ENCODE results near the gene RAB22A. TPM values are rescaled to one million over a fixed set of nuclear protein-coding genes. Genes with fewer than 3 reads are reported as not detected.
"Not testable (repeated sequence)": the region's sequence is repeated elsewhere in the genome, so short reads cannot be mapped to it uniquely, and the experiment has no call there.

Gene RAB22A
- total RNA-seq, 1 donor from 2014 or later: 17.8 TPM

- intact Hi-C loops (cut with DNase I): no loop called here
Measured at GRCh38 chr20:58362970-58363369, 53.5 kb downstream of the RAB22A start.

GRCh38 chr20:58366866-58367265 lies 57.4 kb downstream of the RAB22A start:
- Histone ChIP-seq H3K36me3 (peaks cover 3 to 5% of the 10 kb centered on the region in 2 donors), H3K4me3 (no peak overlapping the region), H3K4me1 (no peaks in the 10 kb centered on the region), H3K27me3 (no peaks in the 10 kb centered on the region), H3K9me3 (no peaks in the 10 kb centered on the region), H3K27ac (no peak overlapping the region)
- intact Hi-C loops (cut with DNase I): no loop called here
- DNase-seq (ENCODE audit: low spot score in 2 of 2): no peak
- TF ChIP-seq CTCF (IDR thresholded peaks at IDR 0.05): no peak

More at GRCh38 chr20:58362970-58363369, 53.5 kb downstream of the RAB22A start:
- Histone ChIP-seq H3K27ac (no peak overlapping the region), H3K36me3 (peaks cover 11 to 22% of the 10 kb centered on the region in 2 donors), H3K4me1 (no peaks in the 10 kb centered on the region), H3K9me3 (no peaks in the 10 kb centered on the region), H3K4me3 (no peak overlapping the region), H3K27me3 (no peaks in the 10 kb centered on the region)
- DNase-seq (ENCODE audit: low spot score in 2 of 2): no peak
- no peak for TF ChIP-seq CTCF (IDR thresholded peaks at IDR 0.05)

DNA sequence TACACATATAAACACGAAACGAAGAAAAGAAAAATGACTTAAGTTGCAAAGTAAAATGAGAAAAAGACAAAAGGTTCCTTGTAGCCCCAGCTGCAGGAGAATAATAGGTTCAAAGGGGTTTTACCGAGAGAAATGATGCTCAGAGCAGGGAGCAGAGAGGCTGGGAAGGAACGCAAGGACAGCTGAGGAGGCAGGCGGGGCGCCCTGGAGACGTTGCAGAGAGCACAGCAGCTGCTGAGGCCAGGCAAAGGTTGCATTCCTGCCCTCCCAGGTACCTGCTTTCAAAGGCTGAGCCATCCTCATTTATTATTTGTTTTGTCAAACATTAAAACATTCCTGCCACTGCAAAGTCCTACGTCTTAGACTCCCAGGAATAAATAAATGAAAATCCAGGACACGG lies 63.3 kb downstream of the RAB22A start:
- H3K4me3 ChIP-seq: no peak overlapping the region
- intact Hi-C loops (cut with DNase I): no loop called here
- H3K36me3 ChIP-seq: no peaks in the 10 kb centered on the region
- no peak for TF ChIP-seq CTCF (IDR thresholded peaks at IDR 0.05)
- no peak for DNase-seq (ENCODE audit: low spot score in 2 of 2)
- no peaks in the 10 kb centered on the region for H3K4me1 ChIP-seq
- H3K9me3 ChIP-seq: no peaks in the 10 kb centered on the region
- H3K27me3 ChIP-seq: no peaks in the 10 kb centered on the region
- H3K27ac ChIP-seq: no peak overlapping the region

GRCh38 chr20:58373296-58373695 lies 63.8 kb downstream of the RAB22A start:
- H3K4me3 ChIP-seq; H3K27me3 ChIP-seq; intact Hi-C loops (cut with DNase I); DNase-seq (ENCODE audit: low spot score in 2 of 2); H3K4me1 ChIP-seq; H3K27ac ChIP-seq; H3K36me3 ChIP-seq; H3K9me3 ChIP-seq: not testable (repeated sequence)

GRCh38 chr20:58374027-58374850 lies 64.7 kb downstream of the RAB22A start:
- no peak for DNase-seq (ENCODE audit: low spot score in 2 of 2)
- H3K27me3 ChIP-seq: no peaks in the 10 kb centered on the region
- intact Hi-C loops (cut with DNase I): no loop called here

More at GRCh38 chr20:58374027-58374850, 64.7 kb downstream of the RAB22A start:
- Histone ChIP-seq H3K4me1 (no peaks in the 10 kb centered on the region), H3K27ac (no peak overlapping the region), H3K36me3 (no peaks in the 10 kb centered on the region), H3K4me3 (no peak overlapping the region), H3K9me3 (no peaks in the 10 kb centered on the region)
- TF ChIP-seq CTCF (IDR thresholded peaks at IDR 0.05): no peak

All from ascending aorta (tissue), 2 donors.